ENCODE data around the gene ZBTB38.

DNA sequence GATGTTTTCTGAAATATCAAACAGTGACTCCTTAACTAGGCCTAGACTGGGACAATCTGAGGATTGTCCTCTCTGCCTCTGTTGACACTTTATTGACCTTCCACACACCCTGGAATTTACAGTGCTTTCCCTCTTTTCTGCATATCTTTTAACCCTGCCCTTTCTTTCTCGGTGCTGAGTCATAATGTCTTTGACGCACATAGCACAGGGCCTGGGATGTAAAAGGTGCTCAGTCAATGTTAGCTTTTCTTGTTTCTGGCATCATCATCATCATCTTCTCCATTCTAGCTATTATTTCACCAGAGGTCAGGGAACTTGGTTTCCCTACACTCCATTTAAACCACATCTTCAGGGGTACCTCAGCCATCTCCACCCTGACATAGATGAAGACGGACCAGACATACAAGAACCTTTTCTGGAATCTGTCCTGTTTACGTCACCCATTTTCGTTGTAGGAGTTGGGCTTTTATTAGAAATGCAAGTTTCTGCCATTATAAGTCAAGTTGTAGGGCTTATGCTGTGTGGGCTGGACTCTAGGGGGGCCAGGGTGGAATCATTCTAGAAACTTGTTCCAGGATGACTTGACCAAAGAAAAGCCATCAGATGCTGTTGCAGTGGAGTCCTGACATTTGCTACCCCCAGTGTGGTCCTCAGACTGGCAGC lies 46.6 kb downstream of the ZBTB38 start:
- TF ChIP-seq, protein P1, sequence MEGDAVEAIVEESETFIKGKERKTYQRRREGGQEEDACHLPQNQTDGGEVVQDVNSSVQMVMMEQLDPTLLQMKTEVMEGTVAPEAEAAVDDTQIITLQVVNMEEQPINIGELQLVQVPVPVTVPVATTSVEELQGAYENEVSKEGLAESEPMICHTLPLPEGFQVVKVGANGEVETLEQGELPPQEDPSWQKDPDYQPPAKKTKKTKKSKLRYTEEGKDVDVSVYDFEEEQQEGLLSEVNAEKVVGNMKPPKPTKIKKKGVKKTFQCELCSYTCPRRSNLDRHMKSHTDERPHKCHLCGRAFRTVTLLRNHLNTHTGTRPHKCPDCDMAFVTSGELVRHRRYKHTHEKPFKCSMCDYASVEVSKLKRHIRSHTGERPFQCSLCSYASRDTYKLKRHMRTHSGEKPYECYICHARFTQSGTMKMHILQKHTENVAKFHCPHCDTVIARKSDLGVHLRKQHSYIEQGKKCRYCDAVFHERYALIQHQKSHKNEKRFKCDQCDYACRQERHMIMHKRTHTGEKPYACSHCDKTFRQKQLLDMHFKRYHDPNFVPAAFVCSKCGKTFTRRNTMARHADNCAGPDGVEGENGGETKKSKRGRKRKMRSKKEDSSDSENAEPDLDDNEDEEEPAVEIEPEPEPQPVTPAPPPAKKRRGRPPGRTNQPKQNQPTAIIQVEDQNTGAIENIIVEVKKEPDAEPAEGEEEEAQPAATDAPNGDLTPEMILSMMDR (IDR thresholded peaks at IDR 0.05), result no peak
- TF ChIP-seq POLR2A (IDR thresholded peaks at IDR 0.05), result no peak
